ENCODE data around the gene PLCL2. TPM values are rescaled to one million over a fixed set of nuclear protein-coding genes. Genes with fewer than 3 reads are reported as not detected.

The PLCL2 gene
- total RNA-seq, 1 experiment from 2014 or later: not detected

GRCh38 chr3:17040322-17040989, 155.7 kb downstream of the PLCL2 start:
- DNase-seq (ENCODE audit: low read depth): no peak

DNA sequence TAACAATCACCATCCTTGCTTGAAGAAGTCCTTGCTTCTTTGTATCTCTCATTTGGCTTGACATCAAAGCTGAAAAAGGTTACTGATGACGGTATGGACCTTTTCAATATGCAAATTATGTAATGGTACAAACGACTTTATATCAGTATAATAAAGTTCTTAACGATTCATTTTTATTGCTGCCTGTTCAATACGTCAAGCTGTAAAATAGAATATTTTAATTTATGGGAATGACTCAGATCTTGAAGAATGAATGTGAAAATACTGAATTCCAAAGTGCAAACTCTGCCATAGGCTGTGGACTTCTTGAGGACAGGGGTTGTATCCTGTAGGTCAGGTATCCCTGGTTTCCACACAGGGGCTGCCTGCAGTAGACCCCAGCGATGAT, 156.2 kb downstream of the PLCL2 start:
- DNase-seq (ENCODE audit: low read depth): no peak

DNA sequence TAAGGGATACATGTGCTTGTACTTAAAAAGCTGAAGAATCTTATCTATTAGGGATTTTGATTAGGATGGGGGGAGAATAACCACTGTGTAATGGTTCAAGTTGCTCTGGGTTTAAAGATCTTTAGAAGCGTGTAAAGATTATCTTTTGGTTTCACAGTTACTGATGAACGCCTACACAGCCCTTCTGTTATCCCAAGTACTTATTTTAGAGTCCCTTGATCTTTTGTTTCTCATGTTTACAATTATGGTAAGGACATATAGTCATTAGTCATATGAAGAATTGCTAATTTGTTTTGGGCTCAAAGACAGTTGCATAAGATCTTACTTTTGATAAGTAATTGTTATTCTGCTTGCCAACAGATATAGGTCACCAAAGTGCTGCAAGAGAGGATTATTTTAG, 160.1 kb downstream of the PLCL2 start:
- no peak for DNase-seq (ENCODE audit: low read depth)

GRCh38 chr3:17045705-17046104, 160.9 kb downstream of the PLCL2 start:
- DNase-seq (ENCODE audit: low read depth): no peak

DNA sequence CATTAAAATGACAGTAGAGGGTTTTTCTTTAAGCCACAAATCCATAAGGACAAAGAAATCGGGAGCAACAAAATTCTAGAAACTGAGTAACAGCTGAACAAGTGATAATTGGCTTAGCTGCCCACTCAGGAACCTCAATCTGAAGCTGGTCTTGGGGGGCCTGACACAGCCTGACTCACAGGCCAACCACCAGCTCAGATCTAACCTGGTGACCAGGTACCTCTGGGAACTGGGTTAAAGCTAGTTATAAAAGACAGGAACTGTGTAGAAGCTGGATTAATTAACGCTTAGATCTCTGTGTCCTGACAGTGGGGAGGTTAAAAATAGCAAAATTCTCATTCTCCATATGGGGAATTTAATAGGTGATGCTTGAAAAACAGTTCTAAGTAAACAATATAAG, 161.9 kb downstream of the PLCL2 start:
- DNase-seq (ENCODE audit: low read depth): no peak

- DNase-seq (ENCODE audit: low read depth): no peak
Measured at GRCh38 chr3:17047162-17047561, 162.4 kb downstream of the PLCL2 start.

DNA sequence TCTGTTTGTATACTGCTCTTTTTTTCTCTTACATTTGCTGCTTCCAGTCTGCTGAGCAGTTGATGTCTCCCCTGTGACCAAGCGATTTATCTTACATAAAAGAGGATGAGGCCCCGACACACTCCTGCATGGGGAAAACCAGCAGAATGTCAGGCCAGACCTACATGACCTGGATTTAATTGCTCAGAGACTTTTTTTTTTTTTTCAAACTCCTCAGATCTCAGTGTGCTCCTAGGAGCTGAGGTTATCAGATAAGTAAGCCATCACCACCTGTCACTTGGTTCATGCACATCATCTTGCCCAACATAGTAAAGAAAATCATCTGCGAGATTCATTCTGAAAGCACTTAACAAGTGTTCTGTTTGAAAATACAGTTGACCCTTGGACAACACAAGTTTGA, 163.1 kb downstream of the PLCL2 start:
- DNase-seq (ENCODE audit: low read depth): no peak

DNA sequence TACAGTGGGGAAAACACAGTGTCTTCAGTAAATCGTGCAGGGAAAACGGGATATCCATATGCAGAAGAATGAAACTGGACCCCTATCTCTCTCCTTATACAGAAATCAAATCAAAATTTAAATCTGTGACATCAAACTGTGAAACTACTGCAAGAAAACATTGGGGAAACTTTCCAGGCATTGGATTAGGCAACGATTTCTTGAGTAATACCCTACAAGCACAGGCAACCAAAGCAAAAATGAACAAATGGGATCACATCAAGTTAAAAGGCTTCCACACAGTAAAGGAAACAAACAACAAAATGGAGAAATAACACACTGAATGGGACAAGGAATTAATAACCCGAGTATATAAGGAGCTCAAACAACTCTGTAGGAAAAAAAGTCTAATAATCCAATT, 165.3 kb downstream of the PLCL2 start:
- no peak for DNase-seq (ENCODE audit: low read depth)

DNA sequence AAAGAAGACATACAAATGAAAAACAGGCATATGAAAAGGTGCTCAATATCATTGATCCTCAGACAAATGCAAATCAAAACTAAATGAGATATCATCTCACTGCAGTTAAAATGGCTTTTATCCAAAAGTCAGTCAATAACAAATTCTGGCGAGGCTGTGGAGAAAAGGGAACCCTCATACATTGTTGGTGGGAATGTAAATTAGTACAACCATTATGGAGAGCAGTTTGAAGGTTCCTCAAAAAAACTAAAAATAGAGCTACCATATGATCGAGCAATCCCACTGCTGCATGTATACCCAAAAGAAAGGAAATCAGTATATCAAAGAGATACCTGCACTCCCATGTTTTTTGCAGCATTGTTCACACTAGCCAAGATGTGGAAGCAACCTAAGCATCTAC, 165.8 kb downstream of the PLCL2 start:
- no peak for DNase-seq (ENCODE audit: low read depth)

DNA sequence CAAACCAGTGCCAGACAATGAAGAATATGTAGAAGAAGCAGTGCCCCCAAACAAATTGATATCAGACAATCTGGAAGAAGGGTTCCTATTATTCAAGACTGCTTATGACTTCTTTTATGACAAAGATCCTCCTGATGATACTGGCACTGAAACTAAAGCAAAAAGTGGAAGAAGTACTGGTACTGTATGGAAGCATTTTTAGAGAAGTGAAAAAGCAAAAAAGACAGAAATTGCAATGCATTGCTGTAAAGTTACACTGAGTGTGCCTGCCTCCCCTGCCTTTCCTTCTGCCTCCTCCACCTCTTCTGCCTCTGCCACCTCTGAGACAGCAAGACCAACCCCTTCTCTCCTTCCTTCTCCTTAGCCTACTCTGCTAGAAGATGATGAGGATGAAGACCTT, 167.6 kb downstream of the PLCL2 start:
- no peak for DNase-seq (ENCODE audit: low read depth)

GRCh38 chr3:17054301-17054981, 169.7 kb downstream of the PLCL2 start:
- DNase-seq (ENCODE audit: low read depth): no peak

- no peak for DNase-seq (ENCODE audit: low read depth)
Measured at GRCh38 chr3:17054982-17055343, 170.2 kb downstream of the PLCL2 start.

DNA sequence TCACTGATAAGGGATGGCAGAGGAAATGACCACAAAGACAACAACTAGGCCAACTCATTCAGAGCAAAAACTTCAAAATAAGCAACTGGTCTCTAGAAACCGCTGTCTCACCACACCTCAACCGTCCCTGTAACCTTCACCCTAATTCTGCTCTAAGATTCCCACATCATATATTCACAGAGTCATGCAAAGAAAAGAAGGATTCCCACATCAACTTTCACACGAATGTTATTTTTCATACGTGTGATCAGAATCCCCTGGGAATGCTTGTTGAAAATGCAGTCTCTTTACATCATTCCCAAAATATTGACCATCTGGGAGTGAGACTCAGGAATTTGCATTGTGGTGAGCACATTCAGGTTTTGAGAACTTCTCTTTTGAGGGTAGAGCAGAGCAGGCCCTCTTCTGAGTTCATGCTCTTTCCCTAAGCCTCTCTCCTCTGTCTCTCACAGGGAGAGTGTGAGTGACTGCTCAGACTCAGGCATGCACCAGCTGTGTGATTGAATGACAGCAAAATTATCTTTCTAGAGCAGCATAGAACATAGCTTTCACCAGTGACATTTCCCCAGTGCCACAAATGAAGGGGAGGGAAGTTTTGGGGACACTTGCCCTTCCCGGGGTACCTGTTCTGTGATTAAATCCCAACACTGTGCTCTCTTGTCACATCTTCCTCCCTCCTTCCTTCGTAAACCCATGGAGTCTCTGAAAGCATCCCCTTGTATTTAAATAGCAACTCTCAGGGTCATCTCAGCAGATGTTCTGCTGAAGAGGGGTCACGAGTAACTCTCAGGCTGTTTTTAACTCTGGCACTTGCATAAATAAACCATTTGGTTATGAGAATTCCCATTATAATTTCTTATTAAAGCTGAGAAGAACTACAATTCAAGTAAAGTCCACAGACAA, 170.9 kb downstream of the PLCL2 start:
- no peak for DNase-seq (ENCODE audit: low read depth)

DNA sequence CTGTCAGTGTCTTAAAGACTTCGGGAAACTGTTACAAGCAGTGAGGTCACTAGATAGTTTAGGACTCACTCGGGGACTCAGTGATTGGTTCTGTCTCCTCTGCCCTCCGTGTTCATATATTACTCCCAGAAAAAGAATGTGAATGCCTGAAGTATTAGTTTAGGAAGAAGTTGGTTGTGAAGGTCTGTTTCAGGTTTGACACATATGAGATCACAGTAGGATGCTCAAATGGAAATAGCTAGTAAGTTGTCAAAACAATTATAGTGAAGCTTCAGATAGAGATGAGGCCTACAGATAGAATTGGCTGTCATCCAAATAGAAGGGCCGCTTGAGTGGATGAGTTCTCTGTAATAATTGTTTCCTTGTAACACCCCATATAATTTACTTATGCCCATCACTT, 172.6 kb downstream of the PLCL2 start:
- DNase-seq (ENCODE audit: low read depth): no peak

DNA sequence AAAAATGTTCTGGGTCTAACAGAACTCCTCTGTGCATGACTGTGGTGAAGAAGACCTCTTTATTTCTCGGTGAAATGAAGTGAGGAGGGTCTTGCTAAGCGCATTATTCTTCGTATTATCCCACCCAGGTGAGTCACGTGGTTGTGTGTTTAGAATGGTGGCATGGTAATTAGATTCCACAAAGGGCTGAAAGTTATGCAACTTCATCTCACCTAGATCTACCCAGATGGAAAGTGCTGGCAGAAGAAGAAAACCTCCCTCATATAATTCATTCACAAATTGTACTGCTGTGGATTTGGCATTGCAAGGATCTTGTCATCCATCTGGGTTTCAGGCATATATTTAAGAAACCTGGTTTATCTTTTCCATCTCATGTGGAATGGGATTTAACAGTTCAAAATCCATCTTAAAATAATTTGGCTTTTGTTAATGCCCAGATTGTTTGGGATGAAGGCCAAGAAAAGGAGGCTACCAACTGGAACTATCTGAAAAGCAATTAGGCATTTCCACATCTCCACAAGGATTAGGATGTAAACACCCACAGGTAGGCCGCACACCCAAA, 175.3 kb downstream of the PLCL2 start:
- no peak for DNase-seq (ENCODE audit: low read depth)

GRCh38 chr3:17061005-17061404, 176.2 kb downstream of the PLCL2 start:
- no peak for DNase-seq (ENCODE audit: low read depth)

- DNase-seq (ENCODE audit: low read depth): no peak
Measured at GRCh38 chr3:17062736-17063135, 178.0 kb downstream of the PLCL2 start.

DNA sequence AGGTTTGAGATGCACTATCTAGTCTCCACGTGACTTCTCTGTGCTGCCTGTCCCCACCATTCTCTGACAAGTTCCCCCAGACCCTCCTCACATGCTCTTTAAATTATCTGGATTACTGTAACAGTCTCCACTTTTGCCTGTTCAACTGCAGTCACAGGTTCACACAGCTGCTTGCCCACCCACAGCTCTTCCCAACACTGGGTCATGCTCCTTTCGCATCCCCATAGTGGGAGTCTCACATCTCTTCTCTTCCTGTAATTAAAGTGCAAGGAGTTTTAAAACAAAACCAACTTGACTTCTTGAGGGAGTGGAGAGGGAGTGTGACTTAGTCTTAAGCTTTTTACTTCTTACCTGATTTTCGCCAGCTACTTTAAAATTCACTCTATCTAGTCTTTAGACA, 178.8 kb downstream of the PLCL2 start:
- DNase-seq (ENCODE audit: low read depth): no peak

- no peak for DNase-seq (ENCODE audit: low read depth)
Measured at GRCh38 chr3:17065315-17065714, 180.6 kb downstream of the PLCL2 start.

- DNase-seq (ENCODE audit: low read depth): no peak
Measured at GRCh38 chr3:17065881-17066280, 181.1 kb downstream of the PLCL2 start.

DNA sequence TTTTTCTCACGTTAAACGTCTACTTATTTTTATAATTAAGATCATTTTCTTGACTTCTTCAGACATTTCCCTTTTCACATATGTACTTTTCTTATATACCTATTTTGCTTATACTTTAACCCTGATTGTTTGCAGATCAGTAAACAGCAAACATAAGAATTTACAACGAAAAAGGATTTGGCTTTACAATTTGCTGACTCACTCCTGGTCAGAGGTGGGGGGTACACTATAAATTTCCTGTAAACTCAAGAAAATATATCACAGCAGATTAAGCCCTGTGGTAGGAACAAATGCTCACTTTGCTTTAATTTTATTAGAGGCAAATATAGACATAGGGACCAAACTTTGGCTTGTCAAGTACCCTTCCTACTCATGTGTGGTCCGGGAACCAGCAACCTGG, 185.0 kb downstream of the PLCL2 start:
- DNase-seq (ENCODE audit: low read depth): no peak
